Astrocyte of the cerebellum (primary cell): Measurements from ENCODE around the gene USP20.
"Not testable (repeated sequence)": the region's sequence is repeated elsewhere in the genome, so short reads cannot be mapped to it uniquely, and the experiment has no call there.

Experiments
- DNase-seq: peaks from one replicate; pipeline ENCODE4 v3.0.0-alpha.2; 2011; ENCODE audit warnings: low read depth
- H3K4me3 ChIP-seq: 2 replicates; pipeline ENCODE4 v1.5.1; 2011; ENCODE audit warnings: mild to moderate bottlenecking, low read depth, low read length, moderate library complexity
- CTCF ChIP-seq: IDR thresholded peaks from 2 replicates; pipeline ENCODE4 v1.5.1; 2012; ENCODE audit warnings: low read length, low read depth, moderate library complexity, mild to moderate bottlenecking; ENCODE audit errors: missing control alignments
- in situ Hi-C: cut with HindIII; loops from 2 replicates; pipeline ENCODE4 v1.10.0; 2017; ENCODE audit warnings: low sequenced_read_pairs

The USP20 gene

GRCh38 chr9:129888293-129889121 lies 53.2 kb downstream of the USP20 start:
- DNase-seq, result no peak
- no peak overlapping the region for H3K4me3 ChIP-seq
- no peak for TF ChIP-seq CTCF
- in situ Hi-C loops, result no loop called here

GRCh38 chr9:129889122-129889940 lies 54.1 kb downstream of the USP20 start:
- in situ Hi-C loops, result no loop called here
- DNase-seq, result no peak
- no peak overlapping the region for H3K4me3 ChIP-seq
- TF ChIP-seq CTCF, result no peak

GRCh38 chr9:129889941-129890717 lies 54.9 kb downstream of the USP20 start:
- DNase-seq, result no peak
- in situ Hi-C loops, result no loop called here
- H3K4me3 ChIP-seq, result no peak overlapping the region
- no peak for TF ChIP-seq CTCF

- in situ Hi-C loops, DNase-seq, H3K4me3 ChIP-seq: not testable (repeated sequence)
Observed at GRCh38 chr9:129890718-129891299, 55.6 kb downstream of the USP20 start.

GRCh38 chr9:129891569-129891968 lies 56.3 kb downstream of the USP20 start:
- no peak overlapping the region for H3K4me3 ChIP-seq
- in situ Hi-C loops, result no loop called here
- no peak for DNase-seq
- no peak for TF ChIP-seq CTCF

GRCh38 chr9:129894120-129894823 lies 59.0 kb downstream of the USP20 start:
- DNase-seq, result no peak
- TF ChIP-seq CTCF, result no peak
- no peak overlapping the region for H3K4me3 ChIP-seq
- in situ Hi-C loops, result no loop called here
